NCI-H2107 (cell line): ENCODE measurements around the gene SCGB1D1.
A peak's percentile ranks its signal among the peaks of the same experiment; 100 is the strongest.

ENCODE experiments used
- DNase-seq: peaks from one replicate; lab custom pipeline; 2025; lab: John Stamatoyannopoulos, UW

SCGB1D1 gene

GRCh38 chr11:62233730-62234129, 43.7 kb downstream of the SCGB1D1 start:
- DNase-seq: no peak

- no peak for DNase-seq
Observed at GRCh38 chr11:62236187-62236586, 46.2 kb downstream of the SCGB1D1 start.

GRCh38 chr11:62237499-62237898, 47.5 kb downstream of the SCGB1D1 start:
- DNase-seq: no peak

- DNase-seq: no peak
Observed at GRCh38 chr11:62238151-62238550, 48.1 kb downstream of the SCGB1D1 start.

GRCh38 chr11:62241095-62241494, 51.1 kb downstream of the SCGB1D1 start:
- no peak for DNase-seq

- peak; percentile 78 for DNase-seq
Observed at GRCh38 chr11:62242021-62242420, 52.0 kb downstream of the SCGB1D1 start, which contains the start of gene SCGB1D2. Gene SCGB1D2, plus strand, starts transcription at chr11:62242239. Its CDS starts 69 bp downstream, at chr11:62242308.
